ENCODE data around the gene ZFHX3.

DNA sequence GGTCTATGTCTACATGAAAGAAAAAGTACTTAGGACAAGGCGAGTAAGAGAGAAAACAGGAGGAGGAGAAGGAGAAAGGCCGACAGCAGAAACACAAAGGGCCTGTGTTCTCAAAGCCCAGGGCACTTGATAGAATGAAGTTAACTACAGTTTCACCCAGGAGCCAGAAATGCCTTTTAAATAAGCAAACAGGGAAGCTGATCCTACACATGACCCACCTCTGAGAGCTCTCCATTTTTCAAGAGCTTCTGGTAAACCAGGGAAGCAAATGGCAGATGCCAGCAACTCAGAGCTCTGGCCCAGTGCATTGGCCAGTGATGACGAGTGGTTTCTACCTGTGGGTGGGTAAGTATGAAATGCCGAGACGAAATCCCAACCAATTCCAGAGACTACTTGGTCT lies 163.4 kb downstream of the ZFHX3 start:
- TF ChIP-seq, protein P1, sequence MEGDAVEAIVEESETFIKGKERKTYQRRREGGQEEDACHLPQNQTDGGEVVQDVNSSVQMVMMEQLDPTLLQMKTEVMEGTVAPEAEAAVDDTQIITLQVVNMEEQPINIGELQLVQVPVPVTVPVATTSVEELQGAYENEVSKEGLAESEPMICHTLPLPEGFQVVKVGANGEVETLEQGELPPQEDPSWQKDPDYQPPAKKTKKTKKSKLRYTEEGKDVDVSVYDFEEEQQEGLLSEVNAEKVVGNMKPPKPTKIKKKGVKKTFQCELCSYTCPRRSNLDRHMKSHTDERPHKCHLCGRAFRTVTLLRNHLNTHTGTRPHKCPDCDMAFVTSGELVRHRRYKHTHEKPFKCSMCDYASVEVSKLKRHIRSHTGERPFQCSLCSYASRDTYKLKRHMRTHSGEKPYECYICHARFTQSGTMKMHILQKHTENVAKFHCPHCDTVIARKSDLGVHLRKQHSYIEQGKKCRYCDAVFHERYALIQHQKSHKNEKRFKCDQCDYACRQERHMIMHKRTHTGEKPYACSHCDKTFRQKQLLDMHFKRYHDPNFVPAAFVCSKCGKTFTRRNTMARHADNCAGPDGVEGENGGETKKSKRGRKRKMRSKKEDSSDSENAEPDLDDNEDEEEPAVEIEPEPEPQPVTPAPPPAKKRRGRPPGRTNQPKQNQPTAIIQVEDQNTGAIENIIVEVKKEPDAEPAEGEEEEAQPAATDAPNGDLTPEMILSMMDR (IDR thresholded peaks at IDR 0.05) = no peak
- no peak for TF ChIP-seq POLR2A (IDR thresholded peaks at IDR 0.05)

Data from uterus (tissue), 2 donors.